RPMI8226 (cell line): ENCODE measurements around the gene SMYD3.

Experiments used
- DNase-seq: peaks from one replicate; pipeline ENCODE4 v3.0.0-alpha.2; 2015

Gene SMYD3

GRCh38 chr1:246267426-246267825 is 239.7 kb downstream of the SMYD3 start:
- DNase-seq = no peak

- DNase-seq = no peak
Observed at GRCh38 chr1:246265481-246265880, 241.6 kb downstream of the SMYD3 start.

DNA sequence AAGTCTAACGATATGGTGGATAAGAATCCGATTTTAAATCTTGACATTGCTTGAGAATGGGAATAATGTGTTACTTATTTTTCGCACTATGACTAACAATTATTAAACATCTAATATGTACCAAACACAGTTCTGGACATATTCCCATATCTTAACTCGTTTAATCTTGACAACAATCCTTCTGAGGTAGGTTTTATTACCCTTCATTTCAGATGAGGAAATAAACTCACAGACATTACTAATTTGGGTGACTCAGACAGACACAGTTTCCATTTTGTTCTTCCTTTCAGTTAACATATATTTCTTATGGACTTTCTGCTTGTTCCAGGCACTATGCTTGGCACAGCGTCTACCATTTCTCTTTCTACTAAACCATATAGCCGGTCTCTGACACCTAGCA is 244.8 kb downstream of the SMYD3 start:
- no peak for DNase-seq

- no peak for DNase-seq
Observed at GRCh38 chr1:246261639-246262038, 245.4 kb downstream of the SMYD3 start.

GRCh38 chr1:246258250-246258649 is 248.8 kb downstream of the SMYD3 start:
- DNase-seq = no peak

- DNase-seq = no peak
Observed at GRCh38 chr1:246255773-246256172, 251.3 kb downstream of the SMYD3 start.

DNA sequence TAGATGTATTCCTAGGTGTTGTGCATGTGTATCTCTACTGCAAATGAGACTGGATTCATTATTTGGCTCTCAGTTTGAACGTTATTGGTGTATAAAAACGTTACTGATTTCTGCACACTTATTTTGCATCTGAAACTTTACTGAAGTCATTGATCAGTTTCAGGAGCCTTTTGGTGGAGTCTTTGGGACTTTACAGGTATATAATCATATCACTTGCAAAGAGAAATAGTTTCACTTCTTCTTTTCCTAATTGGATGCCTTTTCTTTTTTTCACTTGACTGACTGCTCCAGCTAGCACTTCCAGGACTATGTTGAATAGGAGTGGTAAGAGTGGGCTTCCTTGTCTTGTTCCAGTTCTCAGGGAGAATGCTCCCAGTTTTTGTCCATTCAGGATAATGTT is 252.2 kb downstream of the SMYD3 start:
- DNase-seq = peak; percentile 18

GRCh38 chr1:246246430-246246829 is 260.6 kb downstream of the SMYD3 start:
- DNase-seq = no peak

DNA sequence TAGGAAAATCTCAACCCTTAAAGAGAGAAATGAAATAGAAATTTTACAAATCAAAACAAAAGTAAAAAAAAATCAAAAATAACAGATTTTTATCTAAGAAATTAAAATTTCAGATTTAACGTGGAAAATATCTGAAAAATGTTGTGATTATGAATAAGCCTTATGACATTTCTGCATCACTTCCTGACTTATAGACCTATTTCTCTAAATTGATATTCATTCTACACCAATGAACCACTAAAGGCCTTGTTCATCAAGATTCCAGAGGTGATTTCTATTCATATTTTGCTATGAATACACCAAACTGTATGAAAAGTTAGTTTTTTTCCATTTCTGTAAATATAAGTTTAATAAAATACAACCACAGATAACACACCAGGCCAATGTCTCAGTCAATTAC is 261.5 kb downstream of the SMYD3 start:
- DNase-seq = no peak

DNA sequence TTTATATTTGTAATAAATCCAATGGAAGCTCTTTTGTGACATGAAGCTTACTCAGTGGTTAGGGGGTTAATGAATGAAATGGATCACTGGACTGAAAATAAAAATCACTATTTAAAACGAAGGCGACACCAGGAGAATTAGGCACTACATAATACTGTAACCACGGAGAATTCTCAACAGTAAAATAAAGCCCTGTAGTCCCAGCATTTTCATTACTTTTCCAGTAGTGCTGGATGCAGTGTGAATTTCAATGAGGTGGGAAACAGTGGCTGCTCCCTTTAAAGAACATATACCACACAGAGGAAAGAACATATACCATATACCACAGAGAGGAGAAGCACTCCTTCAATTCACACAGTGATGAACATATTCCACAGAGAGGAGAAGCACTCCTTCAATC is 275.0 kb downstream of the SMYD3 start:
- no peak for DNase-seq

DNA sequence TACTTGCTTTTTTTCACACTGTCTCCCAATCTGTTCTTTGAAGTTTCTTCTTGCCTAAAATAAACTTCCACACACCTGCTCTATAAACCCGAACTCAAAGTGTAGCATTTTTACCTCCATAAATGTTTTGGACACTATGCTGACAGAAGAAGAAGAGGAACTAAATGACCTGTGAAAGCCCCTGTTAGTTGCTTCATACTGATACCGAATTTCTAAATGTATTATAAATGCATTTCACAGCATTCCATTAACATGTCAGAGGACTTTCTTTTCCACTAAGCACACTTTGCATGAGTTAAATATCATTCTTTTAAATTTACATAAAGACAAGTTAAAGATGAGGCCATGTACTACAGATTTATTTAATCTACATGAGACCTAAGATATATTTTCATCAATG is 281.0 kb downstream of the SMYD3 start:
- DNase-seq = peak; percentile 48

DNA sequence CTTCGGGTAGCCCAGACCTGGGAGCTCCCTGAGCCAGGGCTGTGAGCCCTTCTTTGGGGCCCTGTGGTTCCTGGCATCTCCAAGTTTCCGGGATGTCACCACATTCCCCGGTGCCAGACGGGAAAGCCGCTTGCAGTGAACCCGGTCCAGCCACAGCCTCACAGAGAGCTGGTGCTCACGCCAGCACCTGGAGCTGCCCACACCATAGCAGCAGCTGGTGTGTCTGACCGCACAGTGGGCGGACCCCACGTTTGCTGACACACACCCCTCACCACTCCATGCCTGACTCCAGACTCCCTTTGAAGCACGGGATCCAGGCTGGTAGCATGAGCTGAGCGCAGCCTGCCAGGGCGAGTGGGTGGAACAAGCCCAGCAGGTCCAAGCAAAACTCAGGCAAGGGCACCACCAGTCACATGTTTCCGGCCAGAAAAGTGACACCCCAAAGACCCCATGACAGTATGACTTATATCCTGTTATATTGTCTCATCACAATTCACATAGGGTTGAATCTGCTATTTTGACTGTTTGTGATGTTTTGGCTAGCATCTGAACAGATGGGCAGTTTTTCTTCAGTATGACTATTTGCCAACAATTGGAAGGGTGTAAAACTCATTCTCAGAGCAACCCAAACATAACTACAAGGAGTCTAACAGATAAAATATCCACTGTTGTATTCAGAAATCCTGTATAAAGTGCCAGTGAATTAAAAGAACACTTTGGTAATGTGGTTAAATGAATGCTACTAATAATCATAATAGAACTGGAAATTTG is 285.4 kb downstream of the SMYD3 start:
- no peak for DNase-seq

GRCh38 chr1:246220495-246221065 is 286.5 kb downstream of the SMYD3 start:
- peak; percentile 20 for DNase-seq

DNA sequence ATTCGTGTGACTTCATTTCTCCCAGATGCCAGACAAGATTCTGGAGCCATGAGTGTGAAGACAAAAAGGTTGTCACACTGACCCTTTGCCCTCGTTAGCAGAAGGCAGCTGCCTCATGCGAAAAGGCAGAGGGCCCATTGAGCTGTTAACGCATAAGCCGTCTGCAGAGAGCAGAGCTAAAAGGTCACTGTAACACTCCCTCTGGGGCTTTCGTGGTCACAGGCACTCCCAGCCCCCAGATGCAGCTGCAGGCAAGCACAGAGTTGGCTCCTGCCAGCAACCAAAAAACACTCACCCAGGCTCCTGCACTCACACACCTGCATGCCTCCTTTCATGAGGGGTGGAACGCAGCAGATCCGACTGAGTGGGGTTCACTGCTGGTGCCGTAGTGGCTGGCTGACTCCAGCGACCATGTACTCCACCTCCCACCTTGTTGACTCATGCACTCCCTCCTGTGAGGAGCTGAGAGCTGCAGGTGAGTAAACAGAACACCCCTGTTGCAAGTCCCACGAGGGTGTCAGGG is 287.5 kb downstream of the SMYD3 start:
- DNase-seq = peak; percentile 97

DNA sequence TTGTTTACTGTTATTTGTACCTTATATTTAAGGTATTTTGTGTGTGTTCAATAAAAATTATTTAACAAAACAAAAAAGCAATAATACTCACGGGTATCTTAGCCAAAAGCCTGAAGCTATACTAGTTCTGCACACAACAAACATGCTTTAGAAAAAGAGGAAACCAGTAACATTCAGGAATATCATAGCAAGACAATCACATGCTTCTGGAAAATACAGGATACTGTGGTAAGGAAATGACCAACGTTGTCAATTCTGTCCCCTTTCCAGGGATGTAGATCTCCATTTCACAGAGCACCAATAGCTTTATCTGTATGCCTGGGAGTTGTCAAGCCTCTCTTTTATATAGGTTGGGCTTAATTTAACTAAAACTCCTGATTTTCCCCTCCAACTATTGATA is 288.4 kb downstream of the SMYD3 start:
- DNase-seq = no peak

GRCh38 chr1:246216906-246217305 is 290.2 kb downstream of the SMYD3 start:
- DNase-seq = peak; percentile 30

GRCh38 chr1:246215510-246215903 is 291.6 kb downstream of the SMYD3 start:
- peak; percentile 58 for DNase-seq

DNA sequence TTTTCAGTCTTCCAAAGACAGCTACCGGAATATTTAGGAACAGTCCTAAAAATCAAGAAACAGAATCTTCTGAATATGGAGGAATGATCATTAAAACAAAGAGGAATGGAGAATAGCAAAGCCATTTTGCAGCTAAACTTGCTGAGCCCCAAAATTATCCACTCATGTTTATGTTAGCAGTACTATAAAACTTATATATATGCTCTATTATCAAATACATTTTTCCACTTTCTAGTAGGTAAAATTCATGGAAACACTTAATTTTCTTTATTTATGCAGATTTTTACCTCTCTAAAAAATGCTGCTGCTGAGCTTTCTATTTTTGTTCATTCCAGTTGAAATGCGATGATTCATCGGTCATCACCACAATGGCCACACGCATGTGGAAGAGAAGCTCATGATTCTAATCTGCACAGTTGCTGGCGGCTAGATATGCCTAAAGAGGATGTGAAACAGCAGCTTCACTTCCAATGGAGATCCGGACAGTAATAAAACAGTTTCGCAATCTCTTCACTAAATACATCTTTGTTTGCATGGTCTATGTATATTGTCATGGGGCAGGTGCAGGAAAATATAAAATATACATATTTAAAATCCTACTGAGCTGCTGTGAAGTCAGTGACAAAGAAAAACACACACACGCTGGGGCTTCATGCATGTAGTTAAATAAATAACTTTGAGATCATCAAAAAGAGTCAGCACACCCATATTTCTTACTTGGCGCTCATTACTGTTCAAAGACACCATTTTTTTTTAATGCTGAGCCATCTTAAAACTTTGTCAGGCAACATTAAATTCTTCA is 292.2 kb downstream of the SMYD3 start:
- DNase-seq = peak; percentile 97

DNA sequence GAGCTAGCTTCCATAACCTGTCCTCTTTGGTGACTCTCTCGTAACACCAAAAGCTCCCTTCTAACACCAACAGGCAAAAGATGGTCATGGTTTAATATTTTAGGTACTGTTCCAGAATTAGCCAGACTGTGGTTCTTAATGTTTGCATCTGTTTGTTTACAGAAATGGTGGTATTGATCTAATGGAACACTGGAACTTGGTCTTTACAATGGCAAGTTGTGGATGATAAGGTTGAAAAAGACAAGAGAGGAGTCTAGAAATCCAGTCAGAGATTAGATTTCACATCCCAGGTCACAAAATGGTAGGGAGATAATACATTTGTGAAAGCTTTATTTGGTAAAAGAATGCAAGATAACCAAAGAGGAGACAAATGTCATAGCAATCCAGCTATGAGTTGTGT is 293.1 kb downstream of the SMYD3 start:
- DNase-seq = no peak

DNA sequence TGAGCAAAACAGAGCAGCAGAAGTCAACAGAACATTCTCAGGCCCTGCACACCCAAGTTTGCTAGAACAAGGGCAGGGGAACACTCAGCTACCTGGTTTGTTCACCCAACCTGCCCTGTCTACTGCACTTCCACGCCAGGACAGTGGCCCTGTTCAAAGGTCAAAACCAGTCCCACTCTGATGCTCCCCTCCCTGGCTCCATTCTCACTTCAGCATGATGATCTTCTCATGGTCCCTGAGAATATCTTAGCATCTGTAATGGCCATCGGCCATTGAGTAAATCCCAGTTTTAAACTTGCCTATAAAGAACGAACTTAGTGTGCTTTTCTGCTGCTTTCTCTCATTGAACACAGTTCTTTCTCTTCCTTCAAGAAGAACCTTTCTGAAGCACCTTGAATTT is 293.6 kb downstream of the SMYD3 start:
- DNase-seq = peak; percentile 49

DNA sequence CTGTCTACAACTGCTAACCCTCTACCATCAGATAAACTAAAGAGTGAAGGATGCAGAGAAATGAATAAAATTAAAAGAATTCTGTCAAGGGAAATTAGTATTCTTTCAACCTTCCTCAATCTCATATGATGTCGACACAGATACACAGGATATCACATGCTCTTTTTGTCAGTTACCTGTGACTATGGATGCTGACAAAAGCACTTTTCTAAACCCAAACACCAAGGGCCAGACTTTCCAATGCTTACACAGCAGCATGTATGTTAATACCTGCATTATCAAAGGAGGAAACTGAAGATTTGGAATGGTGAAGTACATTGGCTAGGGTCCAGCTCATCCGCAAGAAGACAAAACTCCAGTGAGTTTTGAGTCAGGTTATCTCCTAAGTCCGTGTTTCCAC is 294.0 kb downstream of the SMYD3 start:
- peak; percentile 85 for DNase-seq

DNA sequence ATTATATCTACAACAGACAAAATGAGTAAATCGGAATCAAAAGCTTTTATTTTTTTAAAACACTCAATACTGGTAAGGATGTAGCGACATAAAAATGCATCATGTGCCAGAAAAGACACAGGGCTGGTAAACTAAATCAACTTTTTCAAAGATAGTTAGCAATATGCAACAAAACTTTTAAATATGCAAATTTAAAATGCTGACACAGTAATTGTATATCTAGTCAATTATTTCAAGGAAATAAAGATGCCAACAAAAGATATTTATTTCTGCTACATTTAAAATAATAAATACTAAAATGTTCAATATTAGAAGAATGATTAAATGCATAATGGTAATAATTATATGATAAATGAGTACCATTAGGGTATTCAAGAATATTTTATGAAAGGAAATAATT is 295.1 kb downstream of the SMYD3 start:
- no peak for DNase-seq

GRCh38 chr1:246210756-246211155 is 296.3 kb downstream of the SMYD3 start:
- DNase-seq = no peak

GRCh38 chr1:246208105-246208504 is 299.0 kb downstream of the SMYD3 start:
- DNase-seq = no peak
